Osteoblast (primary cell): ENCODE measurements around the gene HSPA4. TPM values are rescaled to one million over a fixed set of nuclear protein-coding genes. Genes with fewer than 3 reads are reported as not detected.

Experiments
- DNase-seq: peaks from one replicate; pipeline ENCODE4 v3.0.0; 2011; ENCODE audit warnings: low spot score, mixed read lengths; ENCODE audit not compliant: insufficient read length; ENCODE audit errors: missing footprints
- H2AFZ ChIP-seq: 2 replicates; pipeline ENCODE4 v1.6.0; 2011; ENCODE audit warnings: mild to moderate bottlenecking, low read length
- H3K27ac ChIP-seq: 2 replicates; pipeline ENCODE4 v1.5.1; 2011; ENCODE audit warnings: mild to moderate bottlenecking, low read depth, low read length, moderate library complexity
- H3K27me3 ChIP-seq: 2 replicates; pipeline ENCODE4 v1.6.0; 2012; ENCODE audit warnings: mild to moderate bottlenecking, control low read depth, inconsistent platforms, low read length, moderate library complexity; ENCODE audit not compliant: insufficient read depth
- H3K36me3 ChIP-seq: 2 replicates; pipeline ENCODE4 v1.5.1; 2011; ENCODE audit warnings: mild to moderate bottlenecking, low read length, control low read depth, moderate library complexity; ENCODE audit not compliant: insufficient read depth
- H3K4me1 ChIP-seq: 2 replicates; pipeline ENCODE4 v1.5.1; 2011; ENCODE audit warnings: mild to moderate bottlenecking, low read length, control low read depth, moderate library complexity; ENCODE audit not compliant: insufficient read depth
- H3K4me2 ChIP-seq: 2 replicates; pipeline ENCODE4 v1.6.0; 2011; ENCODE audit warnings: mild to moderate bottlenecking, low read length; ENCODE audit not compliant: insufficient read depth
- H3K4me3 ChIP-seq: fragments of 200-600 bp; sonication (generic); 3 replicates; pipeline ENCODE4 v1.5.1; 2012; ENCODE audit warnings: mild to moderate bottlenecking, low read length, inconsistent platforms; ENCODE audit not compliant: insufficient read depth
- H3K79me2 ChIP-seq: 2 replicates; pipeline ENCODE4 v1.6.0; 2012; ENCODE audit warnings: mild to moderate bottlenecking, low read length, control low read depth, inconsistent platforms; ENCODE audit not compliant: insufficient read depth
- H3K9me3 ChIP-seq: 2 replicates; pipeline ENCODE4 v1.5.1; 2011; ENCODE audit warnings: low read depth, low read length, control low read depth
- H4K20me1 ChIP-seq: 2 replicates; pipeline ENCODE4 v1.6.0; 2012; ENCODE audit warnings: mild to moderate bottlenecking, low read length, control low read depth; ENCODE audit not compliant: insufficient read depth
- total RNA-seq: library from RNA; depleted of rRNA; stranded (reverse); fragments of >200 nt; gene quantifications from 2 replicates; pipeline ENCODE4 v1.2.3, GENCODE V29; 2012
- TF ChIP-seq, protein P1 (sequence below): IDR thresholded peaks from 2 replicates; pipeline ENCODE4 v1.5.1; 2011; ENCODE audit warnings: mild to moderate bottlenecking, low read depth, low read length, moderate library complexity; ENCODE audit errors: extremely low read depth

HSPA4 gene
- total RNA-seq, 1 donor, result 135 TPM

GRCh38 chr5:133029416-133029815, 22.4 kb upstream of the HSPA4 start:
- no peaks in the 10 kb centered on the region for H4K20me1 ChIP-seq
- TF ChIP-seq, protein P1, sequence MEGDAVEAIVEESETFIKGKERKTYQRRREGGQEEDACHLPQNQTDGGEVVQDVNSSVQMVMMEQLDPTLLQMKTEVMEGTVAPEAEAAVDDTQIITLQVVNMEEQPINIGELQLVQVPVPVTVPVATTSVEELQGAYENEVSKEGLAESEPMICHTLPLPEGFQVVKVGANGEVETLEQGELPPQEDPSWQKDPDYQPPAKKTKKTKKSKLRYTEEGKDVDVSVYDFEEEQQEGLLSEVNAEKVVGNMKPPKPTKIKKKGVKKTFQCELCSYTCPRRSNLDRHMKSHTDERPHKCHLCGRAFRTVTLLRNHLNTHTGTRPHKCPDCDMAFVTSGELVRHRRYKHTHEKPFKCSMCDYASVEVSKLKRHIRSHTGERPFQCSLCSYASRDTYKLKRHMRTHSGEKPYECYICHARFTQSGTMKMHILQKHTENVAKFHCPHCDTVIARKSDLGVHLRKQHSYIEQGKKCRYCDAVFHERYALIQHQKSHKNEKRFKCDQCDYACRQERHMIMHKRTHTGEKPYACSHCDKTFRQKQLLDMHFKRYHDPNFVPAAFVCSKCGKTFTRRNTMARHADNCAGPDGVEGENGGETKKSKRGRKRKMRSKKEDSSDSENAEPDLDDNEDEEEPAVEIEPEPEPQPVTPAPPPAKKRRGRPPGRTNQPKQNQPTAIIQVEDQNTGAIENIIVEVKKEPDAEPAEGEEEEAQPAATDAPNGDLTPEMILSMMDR, result no peak
- H3K27ac ChIP-seq, result no peak overlapping the region
- peaks cover 15% of the 10 kb centered on the region for H3K79me2 ChIP-seq
- H3K27me3 ChIP-seq, result no peaks in the 10 kb centered on the region
- no peaks in the 10 kb centered on the region for H3K9me3 ChIP-seq
- H3K36me3 ChIP-seq, result no peaks in the 10 kb centered on the region
- no peak overlapping the region for H3K4me2 ChIP-seq
- DNase-seq, result no peak
- no peak overlapping the region for H3K4me3 ChIP-seq
- H2AFZ ChIP-seq, result no peak overlapping the region
- H3K4me1 ChIP-seq, result peaks cover 6% of the 10 kb centered on the region

DNA sequence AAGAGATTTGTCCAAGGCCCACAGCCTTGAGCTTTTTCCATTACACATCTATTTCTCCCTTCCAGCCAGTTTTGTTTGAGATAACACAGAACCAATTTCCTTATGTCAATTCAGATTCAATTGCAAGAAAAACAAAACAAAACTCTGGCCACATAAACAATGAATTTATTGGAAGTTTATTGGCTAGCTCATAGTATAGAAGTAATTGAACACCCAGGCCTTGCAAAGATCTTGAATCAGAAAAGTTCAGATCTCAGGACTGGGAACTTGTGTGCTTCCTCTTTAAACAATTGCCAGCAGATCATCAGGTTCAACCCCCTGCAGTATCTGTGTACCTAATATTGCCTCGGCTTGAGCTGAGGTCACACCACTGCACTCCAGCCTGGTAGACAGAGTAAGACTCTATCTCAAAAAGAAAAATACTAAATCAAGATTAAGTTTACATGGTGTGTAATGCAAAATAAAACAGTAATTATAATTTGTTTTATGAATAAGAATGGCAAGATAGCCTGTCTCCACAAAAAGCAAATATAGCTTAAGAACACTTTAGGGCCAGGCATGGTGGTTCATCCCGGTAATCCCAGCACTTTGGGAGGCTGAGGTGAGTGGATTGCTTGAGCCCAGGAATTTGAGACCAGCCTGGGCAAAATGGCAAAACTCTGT, 21.3 kb upstream of the HSPA4 start:
- Histone ChIP-seq H4K20me1 (no peaks in the 10 kb centered on the region), H3K27ac (no peak overlapping the region), H3K4me2 (no peak overlapping the region), H3K27me3 (no peaks in the 10 kb centered on the region), H2AFZ (no peak overlapping the region), H3K4me1 (peaks cover 4% of the 10 kb centered on the region), H3K36me3 (no peaks in the 10 kb centered on the region), H3K9me3 (no peaks in the 10 kb centered on the region), H3K79me2 (peaks cover 6% of the 10 kb centered on the region), H3K4me3 (no peak overlapping the region)
- no peak for DNase-seq
- TF ChIP-seq, protein P1, result no peak

DNA sequence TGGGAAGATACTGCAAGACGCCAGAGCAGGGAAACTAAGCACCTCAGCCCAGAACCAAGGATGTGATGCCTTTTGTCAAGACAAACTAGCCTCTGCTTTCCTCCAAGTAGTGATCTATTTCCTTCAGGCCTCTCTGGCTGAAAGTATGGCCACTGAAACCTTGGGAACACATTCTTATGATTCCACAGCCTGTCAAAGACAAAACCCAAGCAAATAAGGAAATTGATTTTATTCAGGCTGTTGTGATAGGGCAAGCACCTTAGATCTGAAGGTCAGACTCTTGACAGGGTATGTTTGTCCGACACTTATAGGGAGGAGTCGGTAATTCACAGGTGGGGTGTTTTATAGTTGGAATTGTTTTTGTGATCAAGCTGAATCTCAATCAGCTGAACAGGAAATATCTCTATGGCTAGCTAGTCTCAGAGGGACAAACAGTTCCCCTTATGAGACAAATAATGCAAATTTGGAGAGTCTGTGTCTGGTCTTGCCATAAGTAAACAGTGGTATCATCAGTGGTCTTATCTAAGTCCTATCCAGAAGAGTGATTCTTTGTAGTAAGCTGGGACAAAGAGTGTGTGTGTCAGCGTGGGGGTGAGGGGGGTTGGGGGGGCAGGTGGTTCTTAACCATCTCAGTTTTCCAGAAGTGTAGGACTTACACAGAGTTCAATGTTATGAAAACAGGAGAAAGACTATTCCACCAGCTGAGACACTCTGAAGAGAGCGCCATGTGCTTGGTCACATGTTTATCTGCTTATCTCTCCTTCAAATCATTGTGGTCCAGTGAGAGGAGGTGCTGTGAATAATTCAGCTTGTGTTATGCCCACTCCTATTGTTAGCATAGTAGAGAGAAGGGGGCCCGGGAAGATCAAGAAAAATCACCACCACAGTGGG, 18.7 kb upstream of the HSPA4 start:
- Histone ChIP-seq H3K36me3 (no peaks in the 10 kb centered on the region), H2AFZ (peak overlapping the region; percentile 14), H4K20me1 (no peaks in the 10 kb centered on the region), H3K27me3 (no peaks in the 10 kb centered on the region), H3K4me1 (no peaks in the 10 kb centered on the region), H3K79me2 (no peaks in the 10 kb centered on the region), H3K4me3 (no peak overlapping the region), H3K4me2 (no peak overlapping the region), H3K9me3 (no peaks in the 10 kb centered on the region), H3K27ac (no peak overlapping the region)
- TF ChIP-seq, protein P1, result no peak
- DNase-seq, result no peak

- no peak overlapping the region for H3K4me2 ChIP-seq
- no peaks in the 10 kb centered on the region for H3K9me3 ChIP-seq
- no peak overlapping the region for H2AFZ ChIP-seq
- H4K20me1 ChIP-seq, result no peaks in the 10 kb centered on the region
- H3K36me3 ChIP-seq, result no peaks in the 10 kb centered on the region
- H3K79me2 ChIP-seq, result no peaks in the 10 kb centered on the region
- no peaks in the 10 kb centered on the region for H3K4me1 ChIP-seq
- no peak for DNase-seq
- TF ChIP-seq, protein P1, result no peak
- H3K4me3 ChIP-seq, result no peak overlapping the region
- H3K27ac ChIP-seq, result no peak overlapping the region
- H3K27me3 ChIP-seq, result no peaks in the 10 kb centered on the region
Measured at GRCh38 chr5:133034064-133034463, 17.7 kb upstream of the HSPA4 start.
